Measurements from ENCODE around the gene FLNB.

The FLNB gene

DNA sequence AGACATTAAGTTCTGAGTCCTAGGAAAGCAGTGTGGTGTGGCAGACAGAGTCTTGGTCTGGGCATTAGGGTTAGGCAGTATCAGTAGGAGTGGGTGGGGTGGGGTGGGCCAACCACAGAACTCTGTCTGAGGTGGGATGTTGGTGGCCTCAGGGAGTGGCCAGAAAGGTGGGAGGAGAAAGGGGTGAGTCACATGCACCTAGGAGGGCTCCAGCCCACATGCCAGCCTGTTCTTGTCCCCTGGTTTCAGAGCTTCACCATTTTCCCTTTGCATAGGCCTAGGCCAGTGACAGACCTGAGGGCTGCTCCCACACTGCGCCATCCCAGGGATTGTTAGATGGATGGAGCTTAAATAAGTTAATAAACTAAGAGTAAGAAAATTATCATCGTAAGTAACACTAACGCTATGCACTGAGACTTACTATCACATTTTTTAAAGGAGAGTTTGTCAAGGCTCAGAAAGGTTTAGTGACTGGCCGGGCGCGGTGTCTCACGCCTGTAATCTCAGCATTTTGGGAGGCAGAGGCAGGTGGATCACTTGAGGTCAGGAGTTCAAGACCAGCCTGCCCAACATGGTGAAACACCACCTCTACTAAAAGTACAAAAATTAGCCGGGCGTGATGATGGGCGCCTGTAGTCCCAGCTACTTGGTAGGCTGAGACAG lies 168.7 kb downstream of the FLNB start:
- TF ChIP-seq, protein P1, sequence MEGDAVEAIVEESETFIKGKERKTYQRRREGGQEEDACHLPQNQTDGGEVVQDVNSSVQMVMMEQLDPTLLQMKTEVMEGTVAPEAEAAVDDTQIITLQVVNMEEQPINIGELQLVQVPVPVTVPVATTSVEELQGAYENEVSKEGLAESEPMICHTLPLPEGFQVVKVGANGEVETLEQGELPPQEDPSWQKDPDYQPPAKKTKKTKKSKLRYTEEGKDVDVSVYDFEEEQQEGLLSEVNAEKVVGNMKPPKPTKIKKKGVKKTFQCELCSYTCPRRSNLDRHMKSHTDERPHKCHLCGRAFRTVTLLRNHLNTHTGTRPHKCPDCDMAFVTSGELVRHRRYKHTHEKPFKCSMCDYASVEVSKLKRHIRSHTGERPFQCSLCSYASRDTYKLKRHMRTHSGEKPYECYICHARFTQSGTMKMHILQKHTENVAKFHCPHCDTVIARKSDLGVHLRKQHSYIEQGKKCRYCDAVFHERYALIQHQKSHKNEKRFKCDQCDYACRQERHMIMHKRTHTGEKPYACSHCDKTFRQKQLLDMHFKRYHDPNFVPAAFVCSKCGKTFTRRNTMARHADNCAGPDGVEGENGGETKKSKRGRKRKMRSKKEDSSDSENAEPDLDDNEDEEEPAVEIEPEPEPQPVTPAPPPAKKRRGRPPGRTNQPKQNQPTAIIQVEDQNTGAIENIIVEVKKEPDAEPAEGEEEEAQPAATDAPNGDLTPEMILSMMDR (conservative IDR thresholded peaks at IDR 0.05; ENCODE audit: low read depth, low read length), result no peak
- H3K4me3 ChIP-seq (ENCODE audit: low read depth, low read length), result no peak overlapping the region
- no peak for DNase-seq (ENCODE audit: low read depth)

DNA sequence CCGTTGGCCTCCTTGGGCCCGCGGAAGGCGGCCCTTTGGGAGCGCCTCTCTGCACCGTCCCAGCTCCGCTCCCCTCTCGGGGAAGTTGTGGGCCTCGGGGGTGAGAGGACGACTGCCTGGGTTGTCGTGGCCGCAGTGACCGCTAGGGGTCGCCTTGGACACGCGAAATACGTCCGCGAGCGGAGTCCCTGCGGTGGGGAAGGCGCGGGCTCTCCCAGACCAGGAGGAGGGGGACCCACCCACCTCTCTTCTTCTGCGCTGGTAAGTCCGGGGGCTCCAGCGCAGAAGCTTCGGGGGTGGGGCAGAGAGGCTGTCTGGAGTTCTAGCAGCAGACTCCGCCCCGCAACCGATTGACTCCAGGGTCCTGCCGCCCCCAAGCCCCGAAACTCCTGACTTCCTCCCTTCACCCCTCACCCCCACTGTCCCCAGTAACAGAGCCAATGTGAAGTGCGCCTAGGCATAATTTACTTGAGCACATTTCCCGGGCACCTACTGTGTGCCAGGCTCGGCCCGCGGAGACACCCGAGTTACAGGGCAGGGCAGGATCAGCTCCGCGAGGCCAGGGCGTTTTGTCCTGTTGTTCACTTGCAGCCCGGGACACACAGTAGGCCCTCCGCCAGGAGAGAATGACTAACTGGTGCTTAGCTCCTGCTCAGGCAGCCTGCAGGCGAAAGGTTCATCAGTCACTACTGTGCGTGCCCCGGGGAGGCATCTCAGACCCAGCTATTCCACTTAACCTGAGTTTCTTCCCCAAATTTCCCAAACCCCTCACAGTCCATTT lies 169.7 kb downstream of the FLNB start:
- peak; percentile 81 for DNase-seq (ENCODE audit: low read depth)
- TF ChIP-seq, protein P1 (conservative IDR thresholded peaks at IDR 0.05; ENCODE audit: low read depth, low read length), result peak; percentile 84
- peak overlapping the region; percentile 55 for H3K4me3 ChIP-seq (ENCODE audit: low read depth, low read length)

DNA sequence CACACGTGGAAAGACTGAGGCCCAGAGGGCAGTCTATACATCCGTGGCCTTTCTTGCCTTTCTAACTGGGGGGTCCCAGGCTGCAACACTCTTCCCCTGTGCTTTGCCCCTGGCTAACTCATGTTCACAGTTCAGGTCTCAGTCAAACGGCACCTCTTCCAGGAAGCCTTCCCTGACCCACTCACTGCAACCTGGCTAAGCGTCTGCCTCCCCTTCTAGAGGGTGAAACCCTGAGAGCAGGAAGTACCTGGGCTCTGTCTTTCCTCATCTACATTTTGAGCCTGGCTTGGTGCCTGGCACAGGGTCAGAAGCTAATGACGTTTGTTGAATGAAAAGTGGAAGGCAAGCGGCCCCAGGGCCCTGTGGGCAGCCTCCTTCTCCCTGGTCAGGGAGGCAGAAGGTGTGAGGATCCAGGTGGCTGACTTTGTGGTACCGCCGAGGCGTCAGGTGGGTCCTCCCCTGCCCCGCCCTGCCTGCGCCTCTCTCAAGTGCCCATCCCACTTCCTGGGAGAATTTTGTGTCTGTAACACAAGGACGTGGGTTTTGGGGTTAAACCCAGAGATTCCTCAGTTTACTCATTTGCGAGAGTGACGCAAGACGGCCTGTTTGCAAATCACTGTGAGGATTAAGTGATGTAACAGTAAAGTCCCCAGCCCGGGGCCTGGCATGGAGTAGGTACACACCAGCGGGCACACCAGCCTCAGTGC lies 170.5 kb downstream of the FLNB start:
- TF ChIP-seq, protein P1 (conservative IDR thresholded peaks at IDR 0.05; ENCODE audit: low read depth, low read length), result no peak
- H3K4me3 ChIP-seq (ENCODE audit: low read depth, low read length), result no peak overlapping the region
- no peak for DNase-seq (ENCODE audit: low read depth)

DNA sequence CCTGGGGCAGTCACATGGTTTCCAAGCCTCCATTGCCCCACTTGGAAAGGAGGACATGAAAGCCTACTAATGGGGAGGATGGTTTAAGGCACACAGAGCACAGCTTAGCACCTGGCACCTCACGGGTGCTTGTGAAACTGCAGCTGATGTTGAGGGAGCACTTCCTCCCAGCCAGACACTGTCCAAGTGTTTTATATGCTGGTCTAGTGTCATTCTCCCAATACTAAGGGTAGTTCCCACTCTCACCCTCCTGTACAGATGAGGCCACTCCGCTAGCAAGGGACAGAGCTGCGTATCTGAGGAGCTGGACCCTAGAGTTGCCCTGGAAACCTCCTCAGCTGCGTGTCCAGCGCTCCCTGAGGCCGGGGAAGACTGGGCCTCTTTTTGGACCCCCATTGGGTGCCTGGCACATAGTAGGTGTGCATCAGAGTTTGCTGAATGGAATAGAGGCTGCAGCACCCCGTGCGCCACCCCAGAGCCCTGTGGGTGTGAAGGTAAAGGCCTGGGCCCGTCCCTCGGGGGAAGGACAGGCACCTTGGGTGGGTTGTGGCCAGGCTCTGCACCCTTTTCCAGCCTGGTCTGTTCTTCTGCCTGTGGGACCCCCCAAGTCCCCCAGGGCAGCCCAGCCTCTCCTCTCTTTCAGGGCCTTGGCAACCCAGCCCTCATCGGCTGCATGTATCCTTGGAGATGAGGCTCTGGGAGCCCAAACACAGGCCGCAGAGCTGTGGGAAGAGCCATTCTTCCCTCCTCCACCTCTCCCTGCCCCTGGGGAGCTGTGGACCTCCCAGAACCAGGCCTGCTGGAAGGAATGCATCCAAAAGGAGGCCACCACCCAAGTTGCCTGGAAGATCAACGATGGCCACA lies 171.2 kb downstream of the FLNB start:
- no peak overlapping the region for H3K4me3 ChIP-seq (ENCODE audit: low read depth, low read length)
- TF ChIP-seq, protein P1 (conservative IDR thresholded peaks at IDR 0.05; ENCODE audit: low read depth, low read length), result no peak
- DNase-seq (ENCODE audit: low read depth), result no peak

DNA sequence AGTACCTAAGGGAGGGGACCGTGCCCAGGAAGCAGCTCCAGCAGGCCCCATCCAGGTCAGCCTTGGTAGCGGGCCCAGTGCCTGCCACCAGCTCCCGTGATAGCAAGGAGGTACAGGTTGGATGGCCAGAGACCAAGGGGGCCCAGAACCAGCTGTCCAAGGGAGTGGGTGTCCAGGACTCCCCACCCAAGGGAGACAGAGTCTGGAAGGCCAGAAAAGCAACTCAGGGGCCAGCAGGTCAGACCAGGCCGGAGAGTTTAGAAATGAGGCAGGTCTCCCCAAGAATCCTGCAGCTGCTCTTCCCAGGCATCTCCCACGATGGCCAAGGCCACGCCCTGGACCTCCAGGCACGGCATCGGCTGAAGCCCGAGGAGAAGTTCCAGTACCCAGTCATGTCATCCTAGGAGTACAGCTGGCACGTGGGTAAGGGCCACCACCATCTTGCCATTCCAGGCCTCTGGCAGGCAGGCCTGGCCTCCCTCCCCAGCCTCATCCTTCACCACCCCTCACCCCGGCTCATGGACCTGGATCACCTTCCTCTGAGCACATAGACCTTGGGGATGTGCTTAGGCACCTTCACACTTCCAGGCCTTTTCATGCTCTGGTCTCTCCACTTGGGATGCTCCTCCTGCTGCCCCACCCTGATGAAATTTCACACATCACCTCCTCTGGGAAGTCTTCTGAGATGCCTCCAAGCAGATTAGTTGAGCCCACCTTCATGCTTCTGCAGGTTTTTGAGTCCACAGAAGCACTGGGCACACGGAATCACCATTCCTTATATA lies 172.1 kb downstream of the FLNB start:
- DNase-seq (ENCODE audit: low read depth), result no peak
- TF ChIP-seq, protein P1 (conservative IDR thresholded peaks at IDR 0.05; ENCODE audit: low read depth, low read length), result no peak
- no peak overlapping the region for H3K4me3 ChIP-seq (ENCODE audit: low read depth, low read length)

All from choroid plexus epithelial cell (primary cell).